Naive B cell (primary cell): Measurements from ENCODE around the gene TRDMT1. TPM values are rescaled to one million over a fixed set of nuclear protein-coding genes. Genes with fewer than 3 reads are reported as not detected.

Experiments used
- ATAC-seq, 2 donors: fragments of 150-1000 bp; cut with Tn5 transposase; 2 replicates each; pipeline ENCODE4 v1.10.0; 2021; ENCODE audit warnings: low read depth in 2 of 2, mild to moderate bottlenecking in 2 of 2, moderate library complexity in 2 of 2
- DNase-seq: peaks from one replicate; pipeline ENCODE4 v3.0.0; 2022
- H3K27ac Mint-ChIP-seq, 6 donors: one replicate each; pipeline ENCODE4 v1.8.0; 2020 to 2022; ENCODE audit warnings: mild to moderate bottlenecking in 6 of 6, mixed read lengths in 6 of 6, moderate library complexity in 5 of 6, inconsistent platforms in 2 of 6
- H3K27me3 Mint-ChIP-seq, 3 donors: one replicate each; pipeline ENCODE4 v1.8.0; 2021 to 2022; ENCODE audit warnings: mixed read lengths in 3 of 3, mild to moderate bottlenecking in 1 of 3
- H3K36me3 Mint-ChIP-seq, 2 donors: one replicate each; pipeline ENCODE4 v1.8.0; 2020 to 2022; ENCODE audit warnings: mixed read lengths in 2 of 2, inconsistent platforms in 1 of 2, mild to moderate bottlenecking in 1 of 2
- H3K4me1 Mint-ChIP-seq, 3 donors: one replicate each; pipeline ENCODE4 v1.8.0; 2020 to 2022; ENCODE audit warnings: mixed read lengths in 3 of 3, inconsistent platforms in 1 of 3, mild to moderate bottlenecking in 1 of 3, moderate library complexity in 1 of 3
- H3K4me3 Mint-ChIP-seq, 8 donors: one replicate each; pipeline ENCODE4 v1.8.0; 2020 to 2022; ENCODE audit warnings: mild to moderate bottlenecking in 8 of 8, mixed read lengths in 8 of 8, moderate library complexity in 8 of 8, inconsistent platforms in 2 of 8
- H3K9me3 Mint-ChIP-seq, 7 donors: one replicate each; pipeline ENCODE4 v1.8.0; 2020 to 2022; ENCODE audit warnings: mixed read lengths in 7 of 7, mild to moderate bottlenecking in 5 of 7, inconsistent platforms in 2 of 7, moderate library complexity in 1 of 7
- polyA plus RNA-seq, 6 donors: library from polyadenylated mRNA; unstranded; fragments of 300-500 nt; fragmentation: Illumina TruSeq; gene quantifications; one replicate each; pipeline ENCODE4 v1.2.3, GENCODE V29; 2021; ENCODE audit warnings: low read depth in 6 of 6

The TRDMT1 gene
- polyA plus RNA-seq: 10 to 100 TPM in 3 of 6 donors, 1 to 10 TPM in 3; 6.9 to 15.5 (median 9.6) TPM

- H3K27me3 Mint-ChIP-seq: no peaks in the 10 kb centered on the region
- peaks cover 23 to 32% (median 28%) of the 10 kb centered on the region in 3 donors for H3K4me1 Mint-ChIP-seq
- peak within 1 kb of the TSS; percentile 91 to 97 (median 95) for H3K4me3 Mint-ChIP-seq
- peak; percentile 59 to 72 for ATAC-seq
- H3K9me3 Mint-ChIP-seq: no peaks in the 10 kb centered on the region
- no peaks in the 10 kb centered on the region for H3K36me3 Mint-ChIP-seq
- DNase-seq: peak; percentile 71
- H3K27ac Mint-ChIP-seq: peak within 1 kb of the TSS; percentile 92 to 98 (median 96)
These were observed at the start of gene TRDMT1 for GRCh38 chr10:17200912-17201793. Gene TRDMT1 (minus strand): TSS chr10:17201672. CDS start chr10:17201634, 38 bp downstream.

DNA sequence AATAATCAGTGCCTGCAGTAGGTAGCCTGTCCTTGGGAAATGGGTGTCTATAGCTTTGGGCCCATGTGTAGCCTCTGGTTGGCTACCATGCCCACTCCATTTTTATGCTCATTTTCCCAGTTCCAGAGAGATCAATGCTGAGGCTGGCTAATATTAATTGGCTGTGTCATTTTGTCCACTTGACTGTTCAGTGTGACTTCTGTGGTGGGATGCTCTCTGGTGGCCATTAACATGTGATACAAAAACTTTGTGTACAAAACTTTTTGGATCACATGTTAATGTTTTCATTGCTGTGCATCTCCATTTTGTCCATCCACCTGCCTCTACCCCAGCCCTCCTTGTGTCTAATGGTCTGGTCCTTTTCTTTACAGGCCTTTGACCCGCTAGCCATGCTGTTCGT is 49.3 kb upstream of the TRDMT1 start:
- ATAC-seq (no peak), DNase-seq (no peak)
- H3K9me3 Mint-ChIP-seq: peaks cover 0 to 22% (median 6%) of the 10 kb centered on the region in 7 donors
- peaks cover 5 to 15% (median 7%) of the 10 kb centered on the region in 3 donors for H3K27me3 Mint-ChIP-seq
- no peak overlapping the region for H3K27ac Mint-ChIP-seq
- no peaks in the 10 kb centered on the region for H3K36me3 Mint-ChIP-seq
- H3K4me3 Mint-ChIP-seq: no peak overlapping the region
- peaks cover 0 to 7% (median 6%) of the 10 kb centered on the region in 3 donors for H3K4me1 Mint-ChIP-seq

DNA sequence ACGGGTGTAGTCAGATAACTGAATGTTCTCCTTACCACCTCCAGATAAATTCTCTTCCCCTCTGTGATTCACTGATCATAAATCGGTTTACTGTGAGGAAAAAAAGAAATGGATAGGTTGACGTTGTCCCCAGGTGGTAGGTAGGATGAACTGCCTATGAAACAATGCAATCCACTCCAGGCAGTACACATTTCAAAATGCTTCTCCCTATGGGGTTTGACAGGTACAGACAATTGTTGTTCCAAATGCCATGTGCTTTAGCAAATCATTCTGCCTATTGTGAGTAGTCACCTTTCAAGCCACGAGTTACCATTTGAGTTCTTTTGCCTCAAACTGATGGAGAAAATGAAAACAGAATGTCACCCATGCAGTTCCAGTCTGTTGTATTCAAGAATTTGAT is 48.3 kb upstream of the TRDMT1 start:
- Mint-ChIP-seq H3K36me3 (no peaks in the 10 kb centered on the region), H3K9me3 (peaks cover 0 to 13% (median 5%) of the 10 kb centered on the region in 7 donors), H3K4me3 (no peak overlapping the region), H3K27me3 (peaks cover 5 to 15% (median 8%) of the 10 kb centered on the region in 3 donors), H3K4me1 (peaks cover 0 to 4% (median 3%) of the 10 kb centered on the region in 3 donors), H3K27ac (no peak overlapping the region)
- DNase-seq: no peak
- ATAC-seq: peak in 1 of 2 donors; percentile 34

- peaks cover 0 to 10% (median 1%) of the 10 kb centered on the region in 7 donors for H3K9me3 Mint-ChIP-seq
- H3K27ac Mint-ChIP-seq: no peak overlapping the region
- peaks cover 5 to 15% (median 13%) of the 10 kb centered on the region in 3 donors for H3K27me3 Mint-ChIP-seq
- H3K36me3 Mint-ChIP-seq: no peaks in the 10 kb centered on the region
- ATAC-seq: no peak
- no peak overlapping the region for H3K4me3 Mint-ChIP-seq
- no peak for DNase-seq
- H3K4me1 Mint-ChIP-seq: no peaks in the 10 kb centered on the region
These were observed 47.5 kb upstream of the TRDMT1 start for GRCh38 chr10:17248964-17249363.

GRCh38 chr10:17247210-17247609 is 45.7 kb upstream of the TRDMT1 start:
- Mint-ChIP-seq H3K27ac (no peak overlapping the region), H3K4me3 (no peak overlapping the region), H3K9me3 (peaks cover 0 to 10% (median 1%) of the 10 kb centered on the region in 7 donors), H3K27me3 (peaks cover 5 to 15% (median 13%) of the 10 kb centered on the region in 3 donors), H3K36me3 (no peaks in the 10 kb centered on the region), H3K4me1 (no peaks in the 10 kb centered on the region)
- ATAC-seq: no peak
- DNase-seq: no peak

- ATAC-seq: no peak
- H3K27me3 Mint-ChIP-seq: peaks cover 5 to 15% (median 13%) of the 10 kb centered on the region in 3 donors
- no peak overlapping the region for H3K27ac Mint-ChIP-seq
- no peaks in the 10 kb centered on the region for H3K4me1 Mint-ChIP-seq
- peaks cover 0 to 10% (median 1%) of the 10 kb centered on the region in 7 donors for H3K9me3 Mint-ChIP-seq
- no peak for DNase-seq
- no peak overlapping the region for H3K4me3 Mint-ChIP-seq
- H3K36me3 Mint-ChIP-seq: no peaks in the 10 kb centered on the region
These were observed 43.4 kb upstream of the TRDMT1 start for GRCh38 chr10:17244700-17245365.

DNA sequence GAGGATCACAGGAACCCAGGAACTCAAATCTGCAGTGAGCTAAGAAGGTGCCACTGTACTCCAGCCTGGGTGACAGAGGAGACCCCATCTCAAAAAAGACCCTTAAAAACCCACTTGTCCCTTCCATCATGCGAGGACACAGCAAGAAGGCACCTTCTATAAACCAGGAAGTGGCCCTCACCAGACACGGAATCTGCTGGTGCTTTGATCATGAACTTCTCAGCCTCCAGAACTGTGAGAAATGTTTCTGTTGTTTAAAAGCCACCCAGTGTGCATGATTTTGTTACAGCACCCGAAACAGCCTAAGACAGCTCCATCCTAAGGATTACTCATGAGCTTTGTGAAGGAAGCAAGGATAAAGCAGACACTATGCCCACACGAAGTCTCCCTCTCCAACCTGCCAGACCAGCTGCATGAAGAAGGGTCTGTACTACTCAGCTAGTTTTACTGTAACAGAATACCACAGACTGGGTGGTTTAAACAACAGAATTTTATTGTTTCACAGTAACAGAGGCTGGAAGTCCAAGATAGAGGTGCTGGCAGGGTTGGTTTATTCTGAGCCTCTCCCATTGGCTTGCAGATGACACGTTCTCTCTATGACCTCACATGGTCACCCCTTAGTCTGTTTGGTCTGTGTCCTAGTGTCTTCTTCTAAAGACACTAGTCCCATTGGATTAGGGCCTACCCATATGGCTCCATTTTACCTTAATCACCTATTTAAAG is 40.3 kb upstream of the TRDMT1 start:
- H3K4me1 Mint-ChIP-seq: no peaks in the 10 kb centered on the region
- H3K4me3 Mint-ChIP-seq: no peak overlapping the region
- ATAC-seq (no peak), DNase-seq (no peak)
- no peak overlapping the region for H3K27ac Mint-ChIP-seq
- H3K9me3 Mint-ChIP-seq: peaks cover 0 to 6% (median 0%) of the 10 kb centered on the region in 7 donors
- peaks cover 5 to 9% (median 6%) of the 10 kb centered on the region in 3 donors for H3K27me3 Mint-ChIP-seq
- no peaks in the 10 kb centered on the region for H3K36me3 Mint-ChIP-seq

DNA sequence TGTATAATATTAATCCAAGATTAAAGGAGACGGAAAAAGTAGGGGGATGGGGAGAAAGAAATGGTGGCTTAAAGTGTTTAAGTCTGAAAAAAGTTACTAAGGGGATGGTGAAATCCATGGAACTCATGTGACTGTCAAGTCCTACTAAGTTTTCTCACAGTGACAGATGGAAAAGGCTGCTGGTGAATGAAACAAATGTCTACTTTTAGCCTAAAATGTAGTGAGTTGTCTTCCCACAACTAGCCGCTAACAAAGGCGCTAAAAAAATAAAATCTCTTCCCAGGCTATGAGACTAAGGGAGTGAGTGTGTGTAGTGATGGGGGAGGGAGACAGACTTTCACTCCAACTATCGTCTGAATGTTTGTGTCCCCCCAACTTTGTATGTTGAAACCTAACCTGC is 39.1 kb upstream of the TRDMT1 start:
- DNase-seq (no peak), ATAC-seq (no peak)
- Mint-ChIP-seq H3K27ac (no peak overlapping the region), H3K27me3 (peaks cover 0 to 6% (median 0%) of the 10 kb centered on the region in 3 donors), H3K4me1 (no peaks in the 10 kb centered on the region), H3K36me3 (peaks cover 6 to 7% of the 10 kb centered on the region in 2 donors), H3K4me3 (no peak overlapping the region), H3K9me3 (no peaks in the 10 kb centered on the region)

GRCh38 chr10:17240096-17240495 is 38.6 kb upstream of the TRDMT1 start:
- Mint-ChIP-seq H3K36me3 (peaks cover 7 to 10% of the 10 kb centered on the region in 2 donors), H3K27me3 (peaks cover 0 to 6% (median 0%) of the 10 kb centered on the region in 3 donors), H3K9me3 (no peaks in the 10 kb centered on the region), H3K4me1 (no peaks in the 10 kb centered on the region), H3K27ac (no peak overlapping the region), H3K4me3 (no peak overlapping the region)
- no peak for DNase-seq
- ATAC-seq: no peak

GRCh38 chr10:17239345-17240085 is 38.0 kb upstream of the TRDMT1 start:
- H3K36me3 Mint-ChIP-seq: peaks cover 7 to 12% of the 10 kb centered on the region in 2 donors
- H3K27ac Mint-ChIP-seq: no peak overlapping the region
- H3K9me3 Mint-ChIP-seq: no peaks in the 10 kb centered on the region
- ATAC-seq: no peak
- no peak overlapping the region for H3K4me3 Mint-ChIP-seq
- peaks cover 0 to 1% (median 0%) of the 10 kb centered on the region in 3 donors for H3K27me3 Mint-ChIP-seq
- peaks cover 0 to 2% (median 0%) of the 10 kb centered on the region in 3 donors for H3K4me1 Mint-ChIP-seq
- no peak for DNase-seq

- DNase-seq: no peak
- H3K36me3 Mint-ChIP-seq: peaks cover 7 to 18% of the 10 kb centered on the region in 2 donors
- peaks cover 0 to 6% (median under 1%) of the 10 kb centered on the region in 3 donors for H3K4me1 Mint-ChIP-seq
- H3K4me3 Mint-ChIP-seq: no peak overlapping the region
- H3K27me3 Mint-ChIP-seq: no peaks in the 10 kb centered on the region
- peak overlapping the region in 1 of 6 donors; percentile 37 for H3K27ac Mint-ChIP-seq
- H3K9me3 Mint-ChIP-seq: no peaks in the 10 kb centered on the region
- no peak for ATAC-seq
These were observed 37.2 kb upstream of the TRDMT1 start for GRCh38 chr10:17238445-17239291.

GRCh38 chr10:17237915-17238444 is 36.5 kb upstream of the TRDMT1 start:
- Mint-ChIP-seq H3K27ac (no peak overlapping the region), H3K27me3 (no peaks in the 10 kb centered on the region), H3K4me3 (peak overlapping the region in 1 of 8 donors; percentile 65), H3K4me1 (peaks cover 0 to 6% (median 2%) of the 10 kb centered on the region in 3 donors), H3K36me3 (peaks cover 7 to 18% of the 10 kb centered on the region in 2 donors), H3K9me3 (no peaks in the 10 kb centered on the region)
- DNase-seq (no peak), ATAC-seq (no peak)
